ENCODE results near the gene TGFB1. TPM values are rescaled to one million over a fixed set of nuclear protein-coding genes. Genes with fewer than 3 reads are reported as not detected.
"Not testable (repeated sequence)": the region's sequence is repeated elsewhere in the genome, so short reads cannot be mapped to it uniquely, and the experiment has no call there.

The TGFB1 gene
- total and polyA plus RNA-seq, 4 donors = 0.83 to 10.6 (median 6.9) TPM

DNA sequence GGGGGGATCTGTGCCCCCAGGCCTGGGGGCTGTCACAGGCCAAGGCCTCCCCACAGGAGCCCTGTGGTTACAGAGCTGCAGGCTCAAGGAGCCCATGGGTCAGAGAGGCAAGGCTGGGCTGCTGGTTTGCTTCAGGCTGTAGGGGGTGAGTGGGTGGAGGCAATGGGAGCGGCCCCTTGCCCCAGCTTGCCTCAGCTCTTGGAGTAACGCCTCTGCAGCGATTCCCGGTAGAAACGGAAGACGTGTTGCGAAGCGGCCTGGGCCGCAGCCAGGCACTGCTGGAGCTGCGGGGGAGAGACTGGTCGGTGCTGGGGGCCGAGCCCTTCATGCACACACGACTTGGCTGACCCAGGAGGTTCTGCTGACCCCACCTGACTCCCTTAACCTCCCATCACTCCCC is 32.7 kb upstream of the TGFB1 start:
- Histone ChIP-seq H3K36me3 (ENCODE audit: control insufficient read depth in 4 of 4, insufficient read depth in 3 of 4, low read depth in 1 of 4, low read length in 3 of 4) (peaks cover 9 to 42% (median 23%) of the 10 kb centered on the region in 4 donors), H3K27ac (ENCODE audit: low read depth in 1 of 2, low read length in 2 of 2) (no peak overlapping the region), H3K9me3 (ENCODE audit: control insufficient read depth in 4 of 4, low read length in 3 of 4) (no peaks in the 10 kb centered on the region), H3K4me1 (ENCODE audit: control insufficient read depth in 4 of 4, insufficient read depth in 4 of 4, low read length in 3 of 4) (no peaks in the 10 kb centered on the region), H3K4me3 (ENCODE audit: low read depth in 1 of 3, low read length in 3 of 3) (no peak overlapping the region), H3K27me3 (ENCODE audit: control insufficient read depth in 4 of 4, insufficient read depth in 4 of 4, low read length in 3 of 4) (no peaks in the 10 kb centered on the region), H3K9ac (ENCODE audit: low read depth in 1 of 2, low read length in 2 of 2) (no peak overlapping the region)
- no peak for DNase-seq (ENCODE audit: low spot score)
- TF ChIP-seq RXRA (IDR thresholded peaks at IDR 0.05) (no peak), RAD21 (IDR thresholded peaks at IDR 0.05) (no peak), HNF4A (conservative IDR thresholded peaks at IDR 0.05) (no peak), TAF1 (conservative IDR thresholded peaks at IDR 0.05) (no peak), HNF4G (IDR thresholded peaks at IDR 0.05) (no peak), FOXA1 (IDR thresholded peaks at IDR 0.05) (no peak), EGR1 (IDR thresholded peaks at IDR 0.05; ENCODE audit: low read depth in 2 of 2) (no peak), ATF3 (IDR thresholded peaks at IDR 0.05) (no peak), GABPA (IDR thresholded peaks at IDR 0.05 in 1 of 2, conservative IDR thresholded peaks at IDR 0.05 in 1 of 2) (no peak), SP1 (IDR thresholded peaks at IDR 0.05) (no peak), JUND (IDR thresholded peaks at IDR 0.05) (no peak), NR2F2 (IDR thresholded peaks at IDR 0.05) (no peak), MAX (IDR thresholded peaks at IDR 0.05) (no peak)
- TF ChIP-seq, protein P1, sequence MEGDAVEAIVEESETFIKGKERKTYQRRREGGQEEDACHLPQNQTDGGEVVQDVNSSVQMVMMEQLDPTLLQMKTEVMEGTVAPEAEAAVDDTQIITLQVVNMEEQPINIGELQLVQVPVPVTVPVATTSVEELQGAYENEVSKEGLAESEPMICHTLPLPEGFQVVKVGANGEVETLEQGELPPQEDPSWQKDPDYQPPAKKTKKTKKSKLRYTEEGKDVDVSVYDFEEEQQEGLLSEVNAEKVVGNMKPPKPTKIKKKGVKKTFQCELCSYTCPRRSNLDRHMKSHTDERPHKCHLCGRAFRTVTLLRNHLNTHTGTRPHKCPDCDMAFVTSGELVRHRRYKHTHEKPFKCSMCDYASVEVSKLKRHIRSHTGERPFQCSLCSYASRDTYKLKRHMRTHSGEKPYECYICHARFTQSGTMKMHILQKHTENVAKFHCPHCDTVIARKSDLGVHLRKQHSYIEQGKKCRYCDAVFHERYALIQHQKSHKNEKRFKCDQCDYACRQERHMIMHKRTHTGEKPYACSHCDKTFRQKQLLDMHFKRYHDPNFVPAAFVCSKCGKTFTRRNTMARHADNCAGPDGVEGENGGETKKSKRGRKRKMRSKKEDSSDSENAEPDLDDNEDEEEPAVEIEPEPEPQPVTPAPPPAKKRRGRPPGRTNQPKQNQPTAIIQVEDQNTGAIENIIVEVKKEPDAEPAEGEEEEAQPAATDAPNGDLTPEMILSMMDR (IDR thresholded peaks at IDR 0.05; ENCODE audit: low read depth, low read length, missing input control) = no peak
- TF ChIP-seq, protein P2, sequence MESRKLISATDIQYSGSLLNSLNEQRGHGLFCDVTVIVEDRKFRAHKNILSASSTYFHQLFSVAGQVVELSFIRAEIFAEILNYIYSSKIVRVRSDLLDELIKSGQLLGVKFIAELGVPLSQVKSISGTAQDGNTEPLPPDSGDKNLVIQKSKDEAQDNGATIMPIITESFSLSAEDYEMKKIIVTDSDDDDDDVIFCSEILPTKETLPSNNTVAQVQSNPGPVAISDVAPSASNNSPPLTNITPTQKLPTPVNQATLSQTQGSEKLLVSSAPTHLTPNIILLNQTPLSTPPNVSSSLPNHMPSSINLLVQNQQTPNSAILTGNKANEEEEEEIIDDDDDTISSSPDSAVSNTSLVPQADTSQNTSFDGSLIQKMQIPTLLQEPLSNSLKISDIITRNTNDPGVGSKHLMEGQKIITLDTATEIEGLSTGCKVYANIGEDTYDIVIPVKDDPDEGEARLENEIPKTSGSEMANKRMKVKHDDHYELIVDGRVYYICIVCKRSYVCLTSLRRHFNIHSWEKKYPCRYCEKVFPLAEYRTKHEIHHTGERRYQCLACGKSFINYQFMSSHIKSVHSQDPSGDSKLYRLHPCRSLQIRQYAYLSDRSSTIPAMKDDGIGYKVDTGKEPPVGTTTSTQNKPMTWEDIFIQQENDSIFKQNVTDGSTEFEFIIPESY (IDR thresholded peaks at IDR 0.05) = no peak
- WGBS = 91% methylated on average over 13 of the region's 13 CpGs

GRCh38 chr19:41384351-41384750 is 30.6 kb upstream of the TGFB1 start:
- H3K4me1 ChIP-seq (ENCODE audit: control insufficient read depth in 4 of 4, insufficient read depth in 4 of 4, low read length in 3 of 4) = no peaks in the 10 kb centered on the region
- H3K27ac ChIP-seq (ENCODE audit: low read depth in 1 of 2, low read length in 2 of 2) = no peak overlapping the region
- H3K9ac ChIP-seq (ENCODE audit: low read depth in 1 of 2, low read length in 2 of 2) = no peak overlapping the region
- no peaks in the 10 kb centered on the region for H3K9me3 ChIP-seq (ENCODE audit: control insufficient read depth in 4 of 4, low read length in 3 of 4)
- H3K36me3 ChIP-seq (ENCODE audit: control insufficient read depth in 4 of 4, insufficient read depth in 3 of 4, low read depth in 1 of 4, low read length in 3 of 4) = peaks cover 2 to 26% (median 9%) of the 10 kb centered on the region in 4 donors
- WGBS = 91% methylated on average over 5 of the region's 5 CpGs
- TF ChIP-seq ATF3 (IDR thresholded peaks at IDR 0.05) = no peak
- TF ChIP-seq RXRA (IDR thresholded peaks at IDR 0.05) = no peak
- no peak for TF ChIP-seq RAD21 (IDR thresholded peaks at IDR 0.05)
- TF ChIP-seq REST (IDR thresholded peaks at IDR 0.05) = no peak
- no peak for TF ChIP-seq NR2F2 (IDR thresholded peaks at IDR 0.05)
- no peak for TF ChIP-seq SP1 (IDR thresholded peaks at IDR 0.05)
- TF ChIP-seq HNF4G (IDR thresholded peaks at IDR 0.05) = no peak
- TF ChIP-seq HNF4A (conservative IDR thresholded peaks at IDR 0.05) = no peak
- no peak for TF ChIP-seq TAF1 (conservative IDR thresholded peaks at IDR 0.05)
- TF ChIP-seq, protein P1 (IDR thresholded peaks at IDR 0.05; ENCODE audit: low read depth, low read length, missing input control) = no peak
- no peak for TF ChIP-seq EGR1 (IDR thresholded peaks at IDR 0.05; ENCODE audit: low read depth in 2 of 2)
- no peak for TF ChIP-seq GABPA (IDR thresholded peaks at IDR 0.05 in 1 of 2, conservative IDR thresholded peaks at IDR 0.05 in 1 of 2)
- no peak for TF ChIP-seq FOXA2 (IDR thresholded peaks at IDR 0.05)
- no peak overlapping the region for H3K4me3 ChIP-seq (ENCODE audit: low read depth in 1 of 3, low read length in 3 of 3)
- no peak for DNase-seq (ENCODE audit: low spot score)
- no peaks in the 10 kb centered on the region for H3K27me3 ChIP-seq (ENCODE audit: control insufficient read depth in 4 of 4, insufficient read depth in 4 of 4, low read length in 3 of 4)

GRCh38 chr19:41381536-41381935 is 27.8 kb upstream of the TGFB1 start:
- H3K27ac ChIP-seq (ENCODE audit: low read depth in 1 of 2, low read length in 2 of 2); H3K4me1 ChIP-seq (ENCODE audit: control insufficient read depth in 4 of 4, insufficient read depth in 4 of 4, low read length in 3 of 4); H3K4me3 ChIP-seq (ENCODE audit: low read depth in 1 of 3, low read length in 3 of 3); H3K9me3 ChIP-seq (ENCODE audit: control insufficient read depth in 4 of 4, low read length in 3 of 4); H3K9ac ChIP-seq (ENCODE audit: low read depth in 1 of 2, low read length in 2 of 2); DNase-seq (ENCODE audit: low spot score); H3K27me3 ChIP-seq (ENCODE audit: control insufficient read depth in 4 of 4, insufficient read depth in 4 of 4, low read length in 3 of 4); H3K36me3 ChIP-seq (ENCODE audit: control insufficient read depth in 4 of 4, insufficient read depth in 3 of 4, low read depth in 1 of 4, low read length in 3 of 4): not testable (repeated sequence)
- 99% methylated on average over 8 of the region's 8 CpGs for WGBS
